ENCODE measurements around the gene TTC12. TPM values are rescaled to one million over a fixed set of nuclear protein-coding genes. Genes with fewer than 3 reads are reported as not detected.

Gene TTC12
- total and polyA plus RNA-seq, 2 donors (not counting 3 experiments of a cell fraction or from before 2014, with no cell fraction given), result 2.2 to 2.9 TPM

DNA sequence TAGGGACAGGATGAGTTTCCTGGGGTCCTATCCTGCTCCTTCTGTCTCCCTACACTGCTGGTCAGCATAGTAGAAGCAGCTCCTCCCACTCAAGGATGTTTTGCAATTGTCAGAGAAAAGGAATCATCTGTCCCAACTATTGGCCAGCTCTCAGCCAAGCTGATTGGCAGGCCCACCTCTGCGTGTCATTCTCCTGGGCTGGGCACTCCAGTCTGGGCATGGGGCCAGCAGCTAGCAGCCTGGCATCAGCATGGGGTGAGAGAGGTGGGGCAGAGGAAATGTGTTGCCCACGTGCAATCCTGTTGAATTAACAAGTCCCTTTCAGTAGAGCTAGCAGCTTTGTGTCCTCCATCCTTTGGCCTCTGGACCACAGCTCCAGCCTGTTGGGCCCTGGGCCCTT, 87.3 kb downstream of the TTC12 start:
- Histone ChIP-seq H3K9me1 (replicated peaks; ENCODE audit: control insufficient read depth, extremely low read depth, insufficient read depth, low read length) (no peaks in the 10 kb centered on the region), H3K4me1 (ENCODE audit: control insufficient read depth, extremely low read depth, insufficient read depth, low read length) (no peaks in the 10 kb centered on the region), H3K36me3 (ENCODE audit: control insufficient read depth in 2 of 2, extremely low read depth in 1 of 2, insufficient read depth in 2 of 2, low read length in 2 of 2) (no peaks in the 10 kb centered on the region), H2AFZ (ENCODE audit: low read depth, low read length) (no peak overlapping the region), H3K27me3 (ENCODE audit: control insufficient read depth in 2 of 2, insufficient read depth in 2 of 2, low read length in 2 of 2) (no peaks in the 10 kb centered on the region), H3K4me3 (replicated peaks in 1 of 3; ENCODE audit: insufficient read depth in 1 of 3, low read depth in 1 of 3, low read length in 3 of 3) (no peak overlapping the region), H3K9ac (replicated peaks; ENCODE audit: extremely low read depth, insufficient read depth, low read length) (no peak overlapping the region), H3K9me3 (replicated peaks; ENCODE audit: control insufficient read depth, insufficient read depth, low read length) (no peaks in the 10 kb centered on the region), H3K4me2 (ENCODE audit: insufficient read depth, low read length) (no peak overlapping the region), H3K79me2 (ENCODE audit: control insufficient read depth, insufficient read depth, low read length) (no peaks in the 10 kb centered on the region), H4K20me1 (replicated peaks; ENCODE audit: control insufficient read depth, extremely low read depth, insufficient read depth, low read length) (no peaks in the 10 kb centered on the region), H3K27ac (ENCODE audit: insufficient read depth, low read depth, low read length) (no peak overlapping the region)
- intact Hi-C loops (cut with micrococcal nuclease), result no loop called here
- no peak for FAIRE-seq
- dilution Hi-C loops (cut with MboI; ENCODE audit: extremely low pct_ligation_motif_present, low sequenced_read_pairs), result no loop called here
- TF ChIP-seq POLR2AphosphoS5 (IDR thresholded peaks at IDR 0.05; ENCODE audit: insufficient read depth, low read depth, low read length) (no peak), POLR2A (IDR thresholded peaks at IDR 0.05; ENCODE audit: low read depth, low read length) (no peak), MYC (IDR thresholded peaks at IDR 0.05; ENCODE audit: low read depth, low read length) (no peak), GATA2 (IDR thresholded peaks at IDR 0.05; ENCODE audit: insufficient read depth, insufficient read length, low read depth, low read length) (no peak), FOS (IDR thresholded peaks at IDR 0.05; ENCODE audit: borderline replicate concordance, insufficient read depth, low read length) (no peak), EZH2 (IDR thresholded peaks at IDR 0.05; ENCODE audit: borderline replicate concordance, low read depth, low read length, severe bottlenecking) (no peak), JUN (IDR thresholded peaks at IDR 0.05; ENCODE audit: borderline replicate concordance, insufficient read depth, insufficient read length, low read depth) (no peak)
- TF ChIP-seq, protein P1, sequence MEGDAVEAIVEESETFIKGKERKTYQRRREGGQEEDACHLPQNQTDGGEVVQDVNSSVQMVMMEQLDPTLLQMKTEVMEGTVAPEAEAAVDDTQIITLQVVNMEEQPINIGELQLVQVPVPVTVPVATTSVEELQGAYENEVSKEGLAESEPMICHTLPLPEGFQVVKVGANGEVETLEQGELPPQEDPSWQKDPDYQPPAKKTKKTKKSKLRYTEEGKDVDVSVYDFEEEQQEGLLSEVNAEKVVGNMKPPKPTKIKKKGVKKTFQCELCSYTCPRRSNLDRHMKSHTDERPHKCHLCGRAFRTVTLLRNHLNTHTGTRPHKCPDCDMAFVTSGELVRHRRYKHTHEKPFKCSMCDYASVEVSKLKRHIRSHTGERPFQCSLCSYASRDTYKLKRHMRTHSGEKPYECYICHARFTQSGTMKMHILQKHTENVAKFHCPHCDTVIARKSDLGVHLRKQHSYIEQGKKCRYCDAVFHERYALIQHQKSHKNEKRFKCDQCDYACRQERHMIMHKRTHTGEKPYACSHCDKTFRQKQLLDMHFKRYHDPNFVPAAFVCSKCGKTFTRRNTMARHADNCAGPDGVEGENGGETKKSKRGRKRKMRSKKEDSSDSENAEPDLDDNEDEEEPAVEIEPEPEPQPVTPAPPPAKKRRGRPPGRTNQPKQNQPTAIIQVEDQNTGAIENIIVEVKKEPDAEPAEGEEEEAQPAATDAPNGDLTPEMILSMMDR (IDR thresholded peaks at IDR 0.05; ENCODE audit: extremely low read depth in 1 of 2, insufficient read depth in 1 of 2, low read depth in 1 of 2, low read length in 2 of 2), result no peak
- TF ChIP-seq, protein P2, sequence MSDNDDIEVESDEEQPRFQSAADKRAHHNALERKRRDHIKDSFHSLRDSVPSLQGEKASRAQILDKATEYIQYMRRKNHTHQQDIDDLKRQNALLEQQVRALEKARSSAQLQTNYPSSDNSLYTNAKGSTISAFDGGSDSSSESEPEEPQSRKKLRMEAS (IDR thresholded peaks at IDR 0.05; ENCODE audit: insufficient read depth, insufficient read length), result no peak
- peak; percentile 9 for DNase-seq (ENCODE audit: low read depth, low spot score)
- POLR2A ChIA-PET, result interaction anchor here (0.5 kb wide), 1 partner anchor 1802 kb away, joined by 4 read pairs; no protein-coding TSS in a partner anchor
- BruUV-seq (replicated peaks), result no TSS peak
- CTCF ChIA-PET, result interaction anchor here (0.9 kb wide), 1 partner anchor 112 kb away, joined by 3 read pairs; no protein-coding TSS in a partner anchor
